Measurements from ENCODE around the gene LBHD1.
A peak's percentile ranks its signal among the peaks of the same experiment; 100 is the strongest.
"Not testable (repeated sequence)": the region's sequence is repeated elsewhere in the genome, so short reads cannot be mapped to it uniquely, and the experiment has no call there.

Gene LBHD1

GRCh38 chr11:62689421-62690183 lies 17.5 kb upstream of the LBHD1 start, which contains the start of gene LRRN4CL:
LRRN4CL (minus strand) TSS chr11:62689530; CDS start chr11:62688508, 1,022 bp downstream.
- DNase-seq: no peak

DNA sequence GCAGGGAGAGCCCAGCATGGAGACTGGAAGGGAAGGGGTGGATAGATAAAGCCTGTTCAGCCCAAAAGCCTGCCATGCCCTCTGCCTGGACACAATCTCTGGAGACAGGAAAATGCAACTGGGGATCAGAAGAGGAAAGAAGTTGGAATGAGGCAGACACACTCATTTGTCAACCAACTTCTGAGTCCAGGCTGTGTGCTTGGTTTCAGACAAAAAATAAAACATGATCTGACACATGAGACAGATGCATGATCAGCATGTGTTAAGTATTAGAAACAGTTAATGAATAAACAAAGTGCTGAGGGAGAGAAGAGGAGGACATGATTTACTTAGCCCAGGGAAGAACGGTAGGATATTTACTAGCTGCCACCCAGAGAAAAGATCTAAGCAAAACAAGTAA lies 16.4 kb upstream of the LBHD1 start:
- DNase-seq: no peak

DNA sequence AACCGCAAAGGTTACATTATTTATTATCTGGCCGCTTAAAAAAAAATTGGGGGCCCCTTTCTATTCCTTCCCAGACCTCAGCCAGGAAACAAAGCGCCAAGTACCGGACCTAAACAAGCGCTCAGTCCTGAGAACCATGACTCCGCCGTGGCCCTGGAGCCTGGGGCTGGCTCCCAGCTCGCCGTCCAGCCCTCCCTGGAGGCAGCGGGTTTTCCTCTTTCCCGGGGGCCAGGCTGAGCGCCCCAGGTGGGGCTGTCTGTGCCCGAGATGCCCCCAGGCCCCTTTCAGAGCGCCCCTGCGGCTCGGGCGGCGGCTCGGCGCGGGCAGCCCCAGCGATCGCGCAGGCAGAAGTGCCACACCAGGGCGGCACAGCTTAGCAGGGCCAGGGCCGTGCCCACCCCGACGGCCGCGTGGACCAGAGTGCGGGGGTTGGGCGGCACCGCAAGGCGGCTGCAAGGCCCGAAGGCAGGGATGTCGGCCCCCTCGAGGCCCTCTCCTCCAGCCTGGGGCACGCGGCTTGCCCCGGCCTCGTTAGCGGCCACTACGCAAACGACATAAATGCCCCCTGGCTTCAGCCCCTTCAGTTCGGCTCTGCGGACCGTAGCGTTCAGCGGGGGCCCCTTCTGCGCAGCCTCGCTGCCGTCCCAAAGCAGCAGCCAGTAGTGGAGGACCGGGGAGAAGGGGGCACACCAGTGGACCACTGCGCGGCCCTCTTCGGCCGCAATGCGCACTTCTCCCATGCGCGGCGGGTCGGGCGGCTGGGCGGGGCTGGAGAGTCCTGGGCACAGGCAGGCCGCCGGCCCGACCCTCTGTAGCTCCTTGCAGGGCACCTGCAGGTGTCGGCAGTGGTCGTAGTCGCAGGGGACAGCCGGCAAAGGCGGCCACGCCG lies 15.7 kb upstream of the LBHD1 start:
- DNase-seq: no peak

GRCh38 chr11:62682518-62682917 lies 10.5 kb upstream of the LBHD1 start:
- DNase-seq: no peak

DNA sequence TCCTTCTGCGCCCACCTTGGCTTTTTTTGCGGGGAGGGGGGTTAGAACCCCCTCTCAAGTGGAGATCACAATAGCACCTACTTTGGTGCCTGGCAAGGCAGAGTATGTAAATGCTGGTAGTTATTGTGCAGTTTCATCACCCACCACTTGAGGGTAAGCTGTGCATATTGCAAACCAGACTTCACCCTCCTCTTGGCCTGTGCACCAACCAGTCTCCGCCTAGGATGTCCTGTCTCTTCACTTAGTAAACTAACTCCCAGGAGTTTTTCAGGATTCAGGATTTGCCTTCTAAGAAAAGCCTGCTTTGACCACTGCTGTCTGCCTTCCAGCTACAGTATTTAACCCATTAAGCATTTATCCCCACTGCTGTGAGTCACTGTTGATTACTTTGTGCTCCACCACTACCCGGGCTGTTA lies 8.8 kb upstream of the LBHD1 start:
- DNase-seq: no peak

GRCh38 chr11:62678770-62679696 lies 7.0 kb upstream of the LBHD1 start, which contains the start of gene UBXN1:
UBXN1 (minus strand) TSS chr11:62679073; CDS start chr11:62678923, 150 bp downstream.
- peak; percentile 35 for DNase-seq

DNA sequence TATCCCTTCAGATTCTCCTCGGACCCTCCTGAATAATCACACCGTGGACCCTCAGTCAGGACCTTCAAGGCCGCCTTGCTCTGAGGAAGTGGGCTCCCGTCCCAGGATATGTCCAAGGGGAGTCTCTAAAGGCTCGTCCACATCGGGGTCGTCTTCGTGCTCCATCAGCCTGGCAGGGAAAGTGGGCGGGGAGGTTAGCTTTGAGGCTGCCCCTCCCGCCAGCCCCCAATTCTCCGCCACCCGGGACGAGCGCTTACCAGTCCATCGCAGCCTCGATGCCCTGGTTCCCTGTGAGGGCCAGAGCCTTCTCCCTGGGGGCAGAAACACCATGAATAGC lies 6.3 kb upstream of the LBHD1 start:
- no peak for DNase-seq

DNA sequence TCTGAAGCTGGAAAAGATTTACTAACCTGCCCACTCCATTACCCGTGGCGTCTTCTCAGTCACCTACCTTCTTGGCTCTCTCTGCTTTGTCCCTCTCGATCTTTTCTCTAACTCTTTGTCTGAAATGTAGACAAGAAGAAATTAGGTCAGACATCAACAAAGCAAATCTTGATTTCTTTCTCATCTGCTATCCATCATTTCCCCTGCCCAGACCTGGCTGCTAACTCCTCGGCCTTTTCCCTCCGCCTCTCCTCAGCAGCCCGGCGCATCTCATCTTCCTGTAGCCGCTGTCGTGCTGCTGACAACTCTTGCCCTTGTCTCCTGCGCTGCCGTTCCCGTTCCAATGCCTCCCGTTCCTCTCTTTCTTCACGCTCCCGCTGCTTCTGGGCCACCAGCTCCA lies 5.6 kb upstream of the LBHD1 start:
- DNase-seq: no peak

DNA sequence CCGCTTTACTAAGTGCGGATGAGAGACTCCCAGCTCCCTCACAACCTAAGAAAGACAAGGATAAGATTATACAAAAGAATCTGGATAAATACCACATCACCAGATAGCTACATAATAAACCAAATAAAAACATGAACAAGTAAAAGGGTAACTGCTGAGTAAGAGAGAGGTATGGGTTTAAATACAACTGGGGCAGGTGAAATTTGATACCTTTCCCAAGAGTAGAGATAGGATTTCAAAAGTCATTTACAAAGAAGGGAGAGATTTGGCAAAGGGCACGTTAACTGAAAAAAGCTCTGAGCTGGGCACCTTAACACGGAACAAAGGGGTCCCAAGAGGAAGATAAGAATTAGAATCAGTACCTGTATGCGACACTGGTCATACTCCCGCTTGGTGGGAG lies 5.1 kb upstream of the LBHD1 start:
- DNase-seq: no peak

- no peak for DNase-seq
These were observed 4.6 kb upstream of the LBHD1 start for GRCh38 chr11:62676698-62677097.

GRCh38 chr11:62675415-62675814 lies 3.3 kb upstream of the LBHD1 start:
- DNase-seq: not testable (repeated sequence)

DNA sequence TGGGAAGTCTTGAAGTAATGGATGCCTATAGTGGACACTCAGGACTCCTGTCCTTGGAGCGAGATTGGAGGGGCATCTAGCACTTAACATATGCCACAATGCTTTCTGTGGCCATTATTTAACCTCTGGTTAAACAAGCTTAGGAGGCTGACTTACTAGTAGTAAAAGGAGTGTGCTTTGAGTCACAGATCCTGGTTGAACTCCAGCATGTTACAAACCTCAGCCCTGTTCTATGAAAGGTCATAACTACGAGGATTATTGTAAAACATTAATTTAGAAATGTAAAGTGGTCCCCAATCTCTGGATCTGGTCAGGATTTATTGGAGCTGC lies 1.1 kb upstream of the LBHD1 start:
- no peak for DNase-seq

DNA sequence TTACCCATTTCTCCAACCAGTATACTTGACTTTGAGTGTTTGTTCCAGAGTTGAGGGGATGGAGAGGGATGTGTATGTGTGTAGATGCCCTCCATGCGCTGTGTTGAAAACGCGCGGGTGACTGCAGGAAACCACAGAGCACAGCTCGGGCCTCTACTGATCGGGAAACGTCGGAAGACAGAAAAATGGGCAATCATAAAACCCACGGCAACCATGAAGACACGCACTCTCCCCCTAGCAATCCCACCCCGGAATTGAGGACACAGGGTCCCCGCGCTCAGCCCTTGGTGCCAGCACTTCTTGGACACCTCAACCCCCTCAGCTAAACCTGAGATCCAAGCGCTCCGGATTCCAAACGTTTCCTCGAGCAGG lies 845 bp downstream of the LBHD1 start:
- no peak for DNase-seq

DNA sequence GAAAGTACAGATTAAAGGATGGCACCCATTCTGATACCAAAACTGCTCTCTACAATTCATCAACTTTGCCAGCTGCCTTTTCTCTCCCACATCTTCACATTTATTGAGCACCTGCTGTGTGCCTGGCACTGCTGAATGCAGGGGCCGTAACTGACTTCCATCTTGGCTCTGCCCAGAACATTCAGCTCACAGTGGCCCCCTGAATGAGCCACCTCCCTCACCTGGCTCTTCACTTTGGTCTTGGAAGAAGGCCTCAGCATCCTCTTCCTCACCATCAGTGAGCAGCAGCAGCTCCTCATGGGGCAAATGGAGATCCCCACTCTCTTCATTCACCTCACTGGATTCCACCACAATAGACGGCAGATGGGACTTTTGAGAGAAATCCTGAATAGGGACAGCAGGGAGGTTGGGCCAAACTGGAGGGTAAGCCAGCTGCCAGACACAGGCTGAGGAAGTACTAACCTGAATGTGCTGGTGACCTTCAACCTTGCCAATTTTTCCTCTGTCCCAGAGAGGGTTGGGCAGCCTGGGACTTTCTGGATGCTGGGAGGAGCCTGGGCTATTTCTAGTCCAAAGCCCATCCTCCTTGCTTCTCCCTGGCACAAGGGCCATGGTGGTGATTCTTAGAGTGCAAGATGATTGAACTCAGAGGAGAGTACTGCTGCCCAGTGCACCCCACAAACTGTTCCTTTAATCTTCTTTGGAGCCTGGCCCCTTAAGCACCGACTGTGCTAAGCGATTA lies 2.5 kb downstream of the LBHD1 start:
- no peak for DNase-seq

DNA sequence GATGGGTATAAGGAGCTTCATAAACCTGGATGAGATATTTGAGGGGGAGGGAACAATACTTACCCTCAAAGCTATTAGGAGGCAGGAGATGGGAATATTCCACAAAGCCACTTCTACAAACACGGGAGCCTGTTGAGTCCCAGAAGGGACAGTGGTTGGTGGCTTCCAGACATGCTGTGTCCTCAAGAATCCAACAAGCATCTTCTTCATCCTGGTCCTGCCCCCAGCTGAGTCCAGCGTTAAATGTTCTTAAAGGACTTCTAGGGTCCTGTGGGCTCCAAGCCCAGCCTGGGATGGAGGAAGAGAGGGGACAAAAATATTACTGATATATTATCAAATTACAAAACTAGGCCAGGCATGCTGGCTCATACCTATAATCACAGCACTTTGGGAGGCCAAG lies 4.6 kb downstream of the LBHD1 start:
- no peak for DNase-seq

DNA sequence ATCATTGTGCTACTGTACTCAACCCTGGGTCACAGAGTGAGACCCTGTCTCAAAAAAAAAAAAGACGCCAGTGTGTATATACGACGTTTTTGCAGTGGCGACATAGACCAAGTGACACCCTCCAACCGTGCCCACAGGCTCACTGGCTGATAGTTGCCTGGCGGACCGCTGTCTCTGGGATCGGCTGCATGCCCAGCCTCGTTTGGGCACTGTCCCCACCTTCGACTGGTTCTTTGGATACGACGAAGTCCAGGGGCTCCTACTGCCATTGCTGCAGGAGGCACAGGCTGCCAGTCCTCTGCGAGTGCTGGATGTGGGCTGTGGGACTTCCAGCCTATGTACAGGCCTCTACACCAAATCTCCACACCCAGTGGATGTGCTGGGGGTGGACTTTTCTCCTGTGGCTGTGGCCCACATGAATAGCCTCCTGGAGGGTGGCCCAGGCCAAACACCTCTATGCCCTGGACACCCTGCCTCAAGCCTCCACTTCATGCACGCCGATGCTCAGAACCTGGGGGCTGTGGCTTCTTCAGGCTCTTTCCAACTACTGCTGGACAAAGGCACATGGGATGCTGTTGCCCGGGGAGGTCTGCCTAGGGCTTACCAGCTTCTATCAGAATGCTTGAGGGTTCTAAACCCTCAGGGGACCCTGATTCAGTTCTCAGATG lies 5.7 kb downstream of the LBHD1 start:
- DNase-seq: no peak

- no peak for DNase-seq
These were observed 6.3 kb downstream of the LBHD1 start for GRCh38 chr11:62665599-62666258.

- DNase-seq: peak; percentile 64
These were observed 6.9 kb downstream of the LBHD1 start, which contains the start of the genes C11orf98 and CSKMT for GRCh38 chr11:62665075-62665598. C11orf98 (minus strand) TSS chr11:62665210; CDS start chr11:62665169, 41 bp downstream. CSKMT (plus strand) TSS chr11:62665312; CDS start chr11:62665880, 568 bp downstream.

DNA sequence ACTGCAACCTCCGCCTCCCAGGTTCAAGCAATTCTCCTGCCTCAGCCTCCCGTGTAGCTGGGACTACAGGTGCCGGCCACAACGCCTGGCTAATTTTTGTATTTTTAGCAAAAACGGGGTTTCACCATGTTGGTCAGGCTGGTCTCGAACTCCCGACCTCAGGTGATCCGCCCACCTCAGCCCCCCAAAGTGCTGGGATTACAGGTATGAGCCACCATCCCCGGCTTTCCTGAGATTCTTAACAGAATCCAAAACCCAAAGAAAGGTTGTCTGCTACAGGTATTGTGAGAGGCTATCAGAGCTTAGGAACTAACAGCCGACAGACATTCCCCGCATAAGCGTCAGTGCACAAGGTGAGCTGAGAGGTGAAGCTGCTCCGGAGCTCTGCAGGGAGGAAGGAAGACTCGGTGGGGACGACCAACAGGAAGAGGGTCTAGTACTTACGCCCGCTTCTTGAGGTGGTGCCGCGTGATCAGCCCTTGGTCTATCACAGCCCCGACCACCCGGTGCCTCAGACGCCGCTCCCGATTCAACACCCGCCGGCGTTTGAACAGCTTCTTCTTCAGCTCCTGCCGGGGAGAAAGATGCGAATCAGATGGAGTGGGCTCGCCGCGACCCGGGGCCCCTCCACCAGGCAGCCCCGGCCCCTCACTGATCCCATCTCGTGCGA lies 7.5 kb downstream of the LBHD1 start:
- no peak for DNase-seq

DNA sequence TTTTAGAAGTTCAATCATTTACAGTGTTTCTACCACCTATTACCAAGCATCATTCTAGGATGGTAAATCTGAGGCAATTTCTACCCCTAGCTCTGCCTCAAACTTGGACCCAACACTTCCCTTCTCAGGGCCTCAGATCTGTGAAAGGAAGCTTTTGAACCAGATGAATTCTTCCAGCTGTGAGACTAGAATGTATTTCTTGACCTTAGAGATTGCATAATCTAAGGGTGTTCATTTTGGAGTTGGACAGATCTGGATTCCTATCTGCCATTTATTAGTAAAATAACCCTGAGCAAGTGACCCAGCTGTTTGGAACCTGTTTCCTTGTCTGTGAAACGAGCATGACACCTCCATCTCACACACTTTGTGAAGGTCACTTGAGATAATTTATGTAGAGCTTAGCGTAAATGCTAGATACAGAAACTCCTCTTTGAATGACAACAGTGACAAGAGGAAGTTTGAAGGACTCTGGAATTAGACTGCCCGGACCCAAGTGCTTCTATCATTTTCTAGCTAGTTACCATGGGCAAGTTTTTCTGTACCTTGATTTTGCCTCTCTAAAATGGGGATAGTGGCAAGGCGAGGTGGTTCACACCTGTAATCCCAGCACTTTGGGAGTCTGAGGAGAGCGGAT lies 15.2 kb downstream of the LBHD1 start:
- no peak for DNase-seq

Measured in NCI-H524 treated with DMSO at 0.1 percent for 48 hours (cell line).